Measurements from ENCODE around the gene KCNB1. TPM values are rescaled to one million over a fixed set of nuclear protein-coding genes. Genes with fewer than 3 reads are reported as not detected.
A peak's percentile ranks its signal among the peaks of the same experiment; 100 is the strongest.

KCNB1 gene
- total RNA-seq, 1 donor from 2014 or later: 21.3 TPM

GRCh38 chr20:49433333-49433732 is 49.1 kb downstream of the KCNB1 start:
- Mint-ChIP-seq H3K9me3 (ENCODE audit: unreplicated experiment) (no peaks in the 10 kb centered on the region), H3K4me1 (ENCODE audit: unreplicated experiment) (peaks cover 7% of the 10 kb centered on the region), H3K4me3 (ENCODE audit: unreplicated experiment) (no peak overlapping the region), H3K27me3 (ENCODE audit: unreplicated experiment) (peaks cover 14% of the 10 kb centered on the region), H3K27ac (ENCODE audit: unreplicated experiment) (no peak overlapping the region), H3K36me3 (ENCODE audit: unreplicated experiment) (peaks cover 10% of the 10 kb centered on the region)
- no peak for TF ChIP-seq CTCF (IDR thresholded peaks at IDR 0.05)
- no peak for DNase-seq (ENCODE audit: extremely low spot score, unreplicated experiment)

DNA sequence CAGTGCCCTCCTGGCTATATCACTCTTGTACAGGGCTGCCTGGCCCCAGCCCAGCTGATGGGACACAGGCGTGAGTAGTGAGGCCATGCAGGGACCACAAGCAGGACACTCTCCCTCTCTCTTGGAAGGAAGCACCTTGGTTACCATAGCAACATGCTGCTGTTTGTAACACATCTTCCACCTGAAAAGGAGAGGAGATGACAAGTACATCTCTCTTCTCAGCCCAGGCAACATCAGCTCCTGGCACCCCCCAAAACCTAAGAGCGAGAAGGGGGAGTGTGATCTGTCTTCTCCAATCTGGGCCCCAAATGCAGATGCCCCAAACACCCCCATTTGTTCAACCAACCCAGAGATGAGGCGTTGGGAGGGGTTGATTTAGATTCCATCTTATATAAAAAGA is 49.9 kb downstream of the KCNB1 start:
- Mint-ChIP-seq H3K4me3 (ENCODE audit: unreplicated experiment) (no peak overlapping the region), H3K36me3 (ENCODE audit: unreplicated experiment) (peaks cover 10% of the 10 kb centered on the region), H3K27me3 (ENCODE audit: unreplicated experiment) (peaks cover 11% of the 10 kb centered on the region), H3K27ac (ENCODE audit: unreplicated experiment) (no peak overlapping the region), H3K9me3 (ENCODE audit: unreplicated experiment) (no peaks in the 10 kb centered on the region), H3K4me1 (ENCODE audit: unreplicated experiment) (peaks cover 12% of the 10 kb centered on the region)
- no peak for TF ChIP-seq CTCF (IDR thresholded peaks at IDR 0.05)
- DNase-seq (ENCODE audit: extremely low spot score, unreplicated experiment): no peak

GRCh38 chr20:49431329-49431728 is 51.1 kb downstream of the KCNB1 start:
- Mint-ChIP-seq H3K36me3 (ENCODE audit: unreplicated experiment) (peaks cover under 1% of the 10 kb centered on the region), H3K27ac (ENCODE audit: unreplicated experiment) (no peak overlapping the region), H3K4me3 (ENCODE audit: unreplicated experiment) (no peak overlapping the region), H3K27me3 (ENCODE audit: unreplicated experiment) (peaks cover 5% of the 10 kb centered on the region), H3K4me1 (ENCODE audit: unreplicated experiment) (peaks cover 20% of the 10 kb centered on the region), H3K9me3 (ENCODE audit: unreplicated experiment) (no peaks in the 10 kb centered on the region)
- no peak for TF ChIP-seq CTCF (IDR thresholded peaks at IDR 0.05)
- no peak for DNase-seq (ENCODE audit: extremely low spot score, unreplicated experiment)

DNA sequence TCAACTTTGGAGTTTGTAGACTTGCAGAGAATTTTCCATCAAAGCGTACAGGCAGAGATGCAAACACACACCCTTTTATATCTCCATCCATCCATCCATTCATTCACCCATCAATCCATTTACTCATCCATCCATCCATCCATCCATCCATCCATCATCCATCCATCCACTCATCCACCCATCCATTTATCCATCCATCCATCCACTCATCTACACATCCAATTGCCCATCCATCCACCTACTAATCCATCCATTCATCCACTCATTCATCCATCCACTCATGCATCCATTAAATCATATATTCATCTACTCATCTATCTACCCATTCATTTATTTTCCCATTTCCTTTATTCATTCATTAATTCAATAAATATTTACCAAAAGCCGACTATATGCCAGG is 52.1 kb downstream of the KCNB1 start:
- Mint-ChIP-seq H3K4me1 (ENCODE audit: unreplicated experiment) (peaks cover 23% of the 10 kb centered on the region), H3K27me3 (ENCODE audit: unreplicated experiment) (peaks cover 6% of the 10 kb centered on the region), H3K4me3 (ENCODE audit: unreplicated experiment) (no peak overlapping the region), H3K36me3 (ENCODE audit: unreplicated experiment) (no peaks in the 10 kb centered on the region), H3K9me3 (ENCODE audit: unreplicated experiment) (no peaks in the 10 kb centered on the region), H3K27ac (ENCODE audit: unreplicated experiment) (no peak overlapping the region)
- no peak for DNase-seq (ENCODE audit: extremely low spot score, unreplicated experiment)
- no peak for TF ChIP-seq CTCF (IDR thresholded peaks at IDR 0.05)

DNA sequence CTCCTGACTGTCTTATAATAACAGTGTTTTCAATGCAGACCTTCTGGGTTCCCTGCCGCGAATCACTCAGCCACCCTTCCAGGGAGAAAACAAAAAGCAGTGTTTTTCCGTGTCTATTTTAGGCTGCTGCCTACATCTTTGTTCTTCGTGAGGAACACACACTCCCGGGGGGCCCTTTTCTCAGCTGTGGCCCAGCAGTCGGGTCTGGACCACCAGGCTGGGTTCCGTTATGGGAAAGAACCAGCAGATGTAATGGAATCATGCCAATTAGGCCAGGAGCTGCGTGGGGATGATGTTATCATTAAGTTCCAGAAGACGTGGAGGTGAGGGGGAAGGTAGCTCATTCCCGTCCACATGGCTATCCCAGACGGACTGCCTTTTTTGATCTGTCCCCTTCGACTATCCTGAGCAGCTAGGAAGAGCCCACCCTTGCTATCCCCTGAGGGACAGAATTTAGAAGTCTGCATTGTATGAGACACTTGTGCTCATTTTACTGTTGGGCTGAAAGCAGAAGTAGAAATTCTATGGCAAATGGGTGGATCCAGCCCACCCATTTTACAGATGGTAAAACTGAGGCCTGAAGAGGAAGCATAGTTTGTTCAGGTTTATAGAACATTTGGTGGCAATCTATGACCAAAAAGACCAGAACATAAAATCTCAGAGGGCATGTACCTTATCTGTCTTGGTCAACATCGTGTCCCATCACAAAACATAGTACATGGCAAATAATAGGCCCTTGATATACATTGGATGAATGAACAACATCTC is 54.5 kb downstream of the KCNB1 start:
- no peaks in the 10 kb centered on the region for H3K36me3 Mint-ChIP-seq (ENCODE audit: unreplicated experiment)
- H3K27me3 Mint-ChIP-seq (ENCODE audit: unreplicated experiment): peaks cover 8% of the 10 kb centered on the region
- peaks cover 24% of the 10 kb centered on the region for H3K4me1 Mint-ChIP-seq (ENCODE audit: unreplicated experiment)
- peak overlapping the region; percentile 84 for H3K27ac Mint-ChIP-seq (ENCODE audit: unreplicated experiment)
- no peaks in the 10 kb centered on the region for H3K9me3 Mint-ChIP-seq (ENCODE audit: unreplicated experiment)
- H3K4me3 Mint-ChIP-seq (ENCODE audit: unreplicated experiment): no peak overlapping the region
- TF ChIP-seq CTCF (IDR thresholded peaks at IDR 0.05): no peak
- no peak for DNase-seq (ENCODE audit: extremely low spot score, unreplicated experiment)

Data from osteocyte (in vitro differentiated cells).